NCI-H146 treated with DMSO at 0.1 percent for 48 hours (cell line): ENCODE results near the gene GGT6.

Experiments used
- DNase-seq: peaks from one replicate; lab custom pipeline; 2025; ENCODE audit not compliant: unreplicated experiment; lab: John Stamatoyannopoulos, UW

GGT6 gene

DNA sequence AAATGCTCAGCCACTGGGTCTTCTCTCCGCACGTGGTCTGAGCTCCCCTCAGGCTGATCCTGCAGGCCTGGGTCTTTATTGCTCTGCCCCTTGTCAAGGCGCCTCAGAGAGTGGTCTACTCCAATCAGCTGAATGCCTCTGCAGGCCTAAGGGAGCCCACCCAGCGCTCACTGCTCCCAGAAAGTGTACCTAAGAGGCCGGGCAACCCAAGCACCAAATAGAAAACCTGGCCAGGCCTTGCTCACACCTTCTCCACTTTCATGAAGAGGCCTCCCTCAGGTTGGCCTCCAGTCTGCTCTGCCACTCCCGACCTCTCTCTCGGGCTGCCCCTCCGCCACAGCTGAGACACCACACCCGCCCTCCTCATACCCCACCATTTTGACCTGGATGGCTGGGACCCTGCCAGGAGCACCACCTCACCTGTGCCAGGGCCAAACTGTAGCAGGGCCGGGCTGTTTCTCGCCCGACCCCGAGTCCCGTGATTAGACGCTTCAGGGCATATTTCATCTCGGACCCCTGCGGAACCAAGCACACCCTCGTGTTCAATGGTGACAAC lies 5.9 kb downstream of the GGT6 start:
- no peak for DNase-seq

DNA sequence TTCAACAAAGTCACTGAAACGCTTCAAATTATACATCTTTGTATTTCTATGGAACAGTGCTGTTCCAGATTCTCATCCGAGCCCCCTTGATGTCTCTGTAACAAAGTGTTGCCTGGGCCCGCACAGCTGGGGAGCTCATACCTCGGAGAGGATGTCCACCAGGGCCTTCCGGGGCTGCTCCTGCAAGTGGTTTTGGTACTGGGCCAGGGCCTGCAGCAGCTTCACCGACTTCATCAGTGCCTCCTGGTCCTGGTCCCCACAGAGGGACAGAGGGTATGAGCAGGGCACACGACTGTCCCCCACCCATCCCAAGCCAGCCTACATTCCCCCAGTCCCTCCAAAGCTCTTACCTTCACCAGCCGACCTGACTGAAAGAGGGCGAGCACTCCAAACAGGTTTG lies 6.7 kb downstream of the GGT6 start:
- DNase-seq, result no peak

DNA sequence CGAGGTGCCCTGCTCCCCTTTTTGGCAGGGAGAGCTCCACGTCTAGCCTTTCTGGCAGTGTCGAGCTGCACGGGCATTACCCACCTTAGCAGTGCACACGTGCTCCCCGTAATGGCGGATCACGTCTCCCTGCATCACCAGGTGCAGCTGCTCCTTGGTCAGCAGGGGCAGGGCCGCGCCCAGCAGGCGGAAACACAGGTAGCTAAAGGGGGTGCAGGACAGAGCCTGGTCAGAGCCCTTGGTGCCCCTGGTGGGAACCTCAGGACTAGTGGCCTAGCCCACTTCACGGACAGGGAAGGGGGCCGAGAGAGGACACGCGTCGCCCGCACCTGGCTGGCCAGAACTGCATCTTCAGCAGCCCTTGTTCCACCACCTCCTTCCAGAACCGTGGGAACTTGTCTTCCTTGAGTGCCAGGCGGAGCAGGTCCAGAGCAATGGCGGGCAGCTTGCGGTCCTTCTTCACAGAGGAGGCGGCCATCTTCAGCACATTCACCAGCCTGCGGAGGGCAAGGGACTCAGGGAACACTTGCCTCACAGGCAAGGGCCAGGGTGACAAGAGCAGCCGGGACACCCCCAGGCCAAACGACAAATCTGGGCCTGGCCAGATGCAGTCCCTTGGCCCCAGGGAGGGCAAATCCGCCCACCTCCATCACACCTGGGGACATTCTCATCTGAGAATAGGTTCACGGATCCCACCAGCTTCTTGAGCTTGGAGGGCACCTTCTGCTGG lies 8.4 kb downstream of the GGT6 start:
- no peak for DNase-seq

- DNase-seq, result no peak
Observed at GRCh38 chr17:4551141-4551540, 9.2 kb downstream of the GGT6 start.

DNA sequence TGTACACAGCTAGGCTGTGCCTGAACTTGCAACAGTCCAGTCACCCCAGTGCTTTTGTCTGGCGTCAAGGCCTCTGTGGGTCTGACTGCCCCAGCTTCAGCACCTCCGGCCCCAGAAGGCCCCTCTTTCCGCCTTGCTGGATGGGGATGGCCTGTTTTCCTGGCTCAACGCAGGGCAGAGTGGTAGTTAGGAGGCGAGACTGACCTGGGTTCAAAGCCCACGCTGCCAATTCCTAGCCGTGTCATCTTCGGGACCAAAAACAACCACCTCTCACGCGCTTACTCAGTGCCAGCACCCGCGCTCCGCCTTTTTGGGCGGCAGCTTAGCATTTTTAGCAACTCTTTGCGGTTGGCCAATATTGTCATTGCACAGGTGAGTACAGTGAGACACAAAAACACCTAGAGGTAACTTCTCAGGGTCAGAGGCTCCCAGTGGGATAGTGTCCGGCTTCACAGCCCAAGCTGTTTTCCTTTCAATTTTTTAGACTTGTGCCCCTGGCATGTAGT lies 9.8 kb downstream of the GGT6 start:
- DNase-seq, result no peak

DNA sequence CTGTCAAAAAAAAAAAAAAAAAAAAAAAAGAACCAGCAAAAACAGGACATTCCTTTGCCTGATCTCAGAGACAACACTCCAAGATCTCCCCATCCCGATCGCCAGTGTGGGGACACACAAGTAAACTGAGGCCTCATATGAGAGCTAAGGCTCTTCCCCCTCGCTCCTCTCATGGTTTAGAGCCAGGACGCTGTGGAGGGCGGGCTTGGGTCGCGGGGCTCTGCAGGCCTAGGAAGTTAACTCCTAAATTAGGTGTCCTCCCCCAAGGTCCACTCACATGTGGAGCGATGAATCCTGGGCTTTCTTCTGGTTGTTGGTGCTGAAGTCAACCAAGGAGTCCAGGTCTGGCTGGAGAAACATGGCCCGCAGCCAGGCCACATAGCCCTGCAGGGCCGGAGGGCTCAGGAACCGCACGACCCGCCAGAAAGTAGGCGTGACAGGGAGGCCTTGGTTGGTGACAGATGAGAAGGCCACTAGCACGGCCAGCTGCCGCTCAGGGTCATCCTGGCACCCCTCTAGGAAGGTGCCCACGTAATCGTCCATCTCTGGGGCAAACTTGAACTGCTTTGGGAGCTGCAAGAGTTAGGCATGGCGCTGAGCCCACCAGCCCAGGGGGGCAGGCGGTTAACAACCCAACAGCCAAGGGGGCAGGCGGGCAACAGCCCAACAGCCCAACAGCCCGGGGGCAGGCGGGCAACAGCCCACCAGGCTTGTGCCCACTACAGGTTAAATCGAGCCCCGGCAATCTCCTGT lies 10.4 kb downstream of the GGT6 start:
- no peak for DNase-seq

GRCh38 chr17:4548721-4549531 lies 11.5 kb downstream of the GGT6 start:
- DNase-seq, result no peak

- no peak for DNase-seq
Observed at GRCh38 chr17:4548061-4548461, 12.3 kb downstream of the GGT6 start.

GRCh38 chr17:4547118-4547906 lies 13.1 kb downstream of the GGT6 start:
- DNase-seq, result no peak

GRCh38 chr17:4545217-4545951 lies 15.0 kb downstream of the GGT6 start:
- no peak for DNase-seq

- no peak for DNase-seq
Observed at GRCh38 chr17:4544951-4545216, 15.5 kb downstream of the GGT6 start.

DNA sequence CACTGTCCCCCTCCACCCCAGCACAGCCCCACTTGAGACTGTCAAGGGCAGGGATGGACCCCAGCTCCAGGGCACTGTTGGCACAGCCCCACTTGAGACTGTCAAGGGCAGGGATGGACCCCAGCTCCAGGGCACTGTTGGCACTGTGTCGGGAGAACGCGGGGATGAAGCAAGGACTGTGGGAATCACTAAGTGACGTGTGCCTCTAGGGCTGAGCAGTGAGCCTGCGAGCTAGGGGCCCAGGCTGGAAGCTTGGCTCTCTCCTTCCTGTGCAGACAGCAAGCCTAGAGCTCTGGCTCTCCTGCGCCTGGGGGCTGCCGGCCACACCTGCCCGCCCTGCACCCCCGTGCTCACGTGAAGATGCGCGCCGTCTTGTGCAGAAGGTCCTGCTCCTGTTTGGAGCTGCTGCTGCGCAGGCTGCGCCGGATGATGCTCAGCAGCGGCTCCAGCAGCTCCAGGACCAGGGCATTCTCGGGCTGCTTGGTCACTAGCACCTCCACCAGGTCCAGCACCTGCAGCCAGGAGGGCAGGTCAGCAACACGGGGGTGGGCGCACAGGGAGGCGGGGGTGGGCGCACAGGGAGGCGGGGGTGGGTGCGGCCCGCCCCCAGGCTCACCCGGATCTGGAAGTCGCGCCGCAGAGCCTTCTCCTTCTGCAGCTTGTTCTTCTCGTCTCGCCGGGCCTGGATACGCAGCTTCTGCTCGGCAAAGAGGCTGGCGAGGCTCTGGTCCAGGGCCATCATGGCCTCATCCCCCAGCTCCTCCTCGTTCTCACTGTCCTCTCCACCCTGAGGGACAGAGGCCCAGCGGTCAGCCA lies 16.0 kb downstream of the GGT6 start:
- DNase-seq, result no peak

DNA sequence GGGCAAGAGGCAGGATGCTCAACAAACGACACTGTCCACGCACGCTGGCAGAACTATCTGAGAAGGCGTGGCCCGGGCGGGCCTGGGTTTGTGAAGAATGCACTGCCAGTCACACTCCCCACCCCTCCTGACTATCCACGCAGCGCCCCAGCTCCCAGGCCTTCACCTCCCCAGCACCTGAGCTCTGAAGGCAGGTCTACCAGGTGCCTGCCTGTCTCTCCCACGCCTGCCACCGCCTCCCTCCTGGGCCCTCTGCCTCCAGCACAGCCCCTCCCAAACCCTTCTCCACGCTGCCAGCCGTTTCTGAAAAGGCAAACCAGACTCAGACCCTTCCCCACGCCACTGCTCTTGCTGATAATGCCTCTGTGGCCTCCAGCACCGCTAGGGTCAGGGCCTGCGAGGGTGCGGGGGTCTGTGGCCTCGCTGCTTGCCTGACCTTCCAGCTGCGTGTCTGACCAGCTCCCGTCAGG lies 16.8 kb downstream of the GGT6 start:
- DNase-seq, result no peak

- DNase-seq, result no peak
Observed at GRCh38 chr17:4542726-4543191, 17.6 kb downstream of the GGT6 start.

- no peak for DNase-seq
Observed at GRCh38 chr17:4542003-4542725, 18.2 kb downstream of the GGT6 start.

DNA sequence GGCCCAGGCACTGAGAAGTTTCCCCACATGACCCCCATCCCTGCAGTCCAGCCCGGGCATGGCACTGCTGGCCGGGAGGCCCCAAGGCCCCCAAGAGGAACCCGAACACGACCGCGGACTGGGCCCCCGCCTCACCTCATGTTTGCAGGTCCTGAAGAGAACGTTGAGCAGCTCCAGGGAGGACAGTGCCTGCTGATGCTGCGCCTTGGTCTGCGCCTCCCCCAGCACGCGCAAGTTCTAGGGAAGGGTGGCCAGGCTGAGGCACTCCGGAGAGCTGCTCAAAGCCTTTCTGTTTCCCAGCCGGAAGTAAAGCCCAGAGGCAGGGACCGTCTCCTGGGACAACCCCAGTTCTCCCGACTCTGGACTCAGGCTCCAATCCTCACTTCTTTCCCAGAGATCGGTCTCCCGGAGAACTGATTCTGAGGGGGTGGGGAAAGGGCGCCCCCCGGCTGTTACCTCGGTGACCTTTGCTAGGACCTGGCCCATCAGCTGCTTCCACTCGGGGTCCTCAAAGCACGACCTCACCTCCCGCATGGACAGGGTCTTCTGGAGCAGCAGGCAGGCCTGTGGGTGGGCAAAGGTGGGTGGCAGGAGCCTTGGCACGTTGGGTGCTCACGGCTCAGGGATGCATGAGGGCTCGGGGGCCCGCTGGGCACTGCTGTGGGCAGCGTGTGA lies 18.9 kb downstream of the GGT6 start:
- no peak for DNase-seq

- DNase-seq, result no peak
Observed at GRCh38 chr17:4540687-4541327, 19.6 kb downstream of the GGT6 start.
